Cardiac fibroblast (primary cell): ENCODE data around the gene HDGF.
A peak's percentile ranks its signal among the peaks of the same experiment; 100 is the strongest.

ENCODE experiments used
- DNase-seq, 2 donors: peaks; one replicate each; pipeline versions ENCODE4 v3.0.0 to v3.0.0-alpha.2; 2010; ENCODE audit warnings: low read depth in 2 of 2
- H3K4me3 ChIP-seq, 2 donors: replicated peaks in 1 of 2; 1 replicate in 1 of 2; 2 replicates in 1 of 2; pipeline ENCODE4 v1.5.1; 2011; ENCODE audit warnings: low read depth in 2 of 2, low read length in 2 of 2, mild to moderate bottlenecking in 2 of 2, moderate library complexity in 1 of 2
- TF ChIP-seq, protein P1 (sequence below): IDR thresholded peaks from one replicate; pipeline ENCODE4 v1.5.1; 2011; ENCODE audit warnings: low read depth, mild to moderate bottlenecking, low read length, inconsistent platforms

Gene HDGF

DNA sequence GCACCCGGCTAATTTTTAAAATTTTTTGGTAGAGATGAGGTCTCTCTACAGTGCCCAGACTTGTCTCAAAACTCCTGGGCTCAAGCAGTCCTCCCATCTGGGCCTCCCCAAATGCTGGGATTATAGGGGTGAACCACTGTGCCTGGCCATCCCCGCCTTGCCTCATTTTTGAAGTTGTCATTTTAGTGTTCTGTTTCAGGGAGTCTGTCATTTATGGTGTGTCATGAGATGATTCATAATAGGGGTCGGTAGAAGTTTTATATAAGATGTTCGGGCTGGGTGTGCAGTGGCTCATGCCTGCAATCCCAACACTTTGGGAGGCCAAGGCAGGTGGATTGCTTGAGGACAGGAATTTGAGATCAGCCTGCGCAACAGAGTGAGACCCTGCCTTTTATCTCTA, 24.3 kb upstream of the HDGF start:
- TF ChIP-seq, protein P1, sequence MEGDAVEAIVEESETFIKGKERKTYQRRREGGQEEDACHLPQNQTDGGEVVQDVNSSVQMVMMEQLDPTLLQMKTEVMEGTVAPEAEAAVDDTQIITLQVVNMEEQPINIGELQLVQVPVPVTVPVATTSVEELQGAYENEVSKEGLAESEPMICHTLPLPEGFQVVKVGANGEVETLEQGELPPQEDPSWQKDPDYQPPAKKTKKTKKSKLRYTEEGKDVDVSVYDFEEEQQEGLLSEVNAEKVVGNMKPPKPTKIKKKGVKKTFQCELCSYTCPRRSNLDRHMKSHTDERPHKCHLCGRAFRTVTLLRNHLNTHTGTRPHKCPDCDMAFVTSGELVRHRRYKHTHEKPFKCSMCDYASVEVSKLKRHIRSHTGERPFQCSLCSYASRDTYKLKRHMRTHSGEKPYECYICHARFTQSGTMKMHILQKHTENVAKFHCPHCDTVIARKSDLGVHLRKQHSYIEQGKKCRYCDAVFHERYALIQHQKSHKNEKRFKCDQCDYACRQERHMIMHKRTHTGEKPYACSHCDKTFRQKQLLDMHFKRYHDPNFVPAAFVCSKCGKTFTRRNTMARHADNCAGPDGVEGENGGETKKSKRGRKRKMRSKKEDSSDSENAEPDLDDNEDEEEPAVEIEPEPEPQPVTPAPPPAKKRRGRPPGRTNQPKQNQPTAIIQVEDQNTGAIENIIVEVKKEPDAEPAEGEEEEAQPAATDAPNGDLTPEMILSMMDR, result no peak
- no peak for DNase-seq
- H3K4me3 ChIP-seq, result no peak overlapping the region

DNA sequence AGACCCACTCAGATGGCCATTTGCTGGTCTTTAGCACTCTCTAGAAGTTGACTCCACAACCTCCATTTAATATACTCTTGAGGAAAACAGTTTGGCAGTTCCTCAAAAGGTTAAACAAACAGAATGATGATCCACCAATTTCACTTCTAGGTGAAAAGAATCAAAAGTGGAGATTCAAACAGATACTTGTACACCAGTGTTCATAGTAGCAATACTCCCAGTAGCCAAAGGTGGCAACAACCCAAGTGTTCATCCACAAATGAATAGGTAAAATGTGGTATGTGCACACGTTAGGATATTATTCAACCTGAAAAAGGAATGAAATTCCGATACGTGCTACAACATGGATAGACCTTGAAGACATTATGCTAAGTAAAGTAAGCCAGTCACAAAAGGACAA, 22.1 kb upstream of the HDGF start:
- no peak overlapping the region for H3K4me3 ChIP-seq
- TF ChIP-seq, protein P1, result peak; percentile 10
- no peak for DNase-seq

DNA sequence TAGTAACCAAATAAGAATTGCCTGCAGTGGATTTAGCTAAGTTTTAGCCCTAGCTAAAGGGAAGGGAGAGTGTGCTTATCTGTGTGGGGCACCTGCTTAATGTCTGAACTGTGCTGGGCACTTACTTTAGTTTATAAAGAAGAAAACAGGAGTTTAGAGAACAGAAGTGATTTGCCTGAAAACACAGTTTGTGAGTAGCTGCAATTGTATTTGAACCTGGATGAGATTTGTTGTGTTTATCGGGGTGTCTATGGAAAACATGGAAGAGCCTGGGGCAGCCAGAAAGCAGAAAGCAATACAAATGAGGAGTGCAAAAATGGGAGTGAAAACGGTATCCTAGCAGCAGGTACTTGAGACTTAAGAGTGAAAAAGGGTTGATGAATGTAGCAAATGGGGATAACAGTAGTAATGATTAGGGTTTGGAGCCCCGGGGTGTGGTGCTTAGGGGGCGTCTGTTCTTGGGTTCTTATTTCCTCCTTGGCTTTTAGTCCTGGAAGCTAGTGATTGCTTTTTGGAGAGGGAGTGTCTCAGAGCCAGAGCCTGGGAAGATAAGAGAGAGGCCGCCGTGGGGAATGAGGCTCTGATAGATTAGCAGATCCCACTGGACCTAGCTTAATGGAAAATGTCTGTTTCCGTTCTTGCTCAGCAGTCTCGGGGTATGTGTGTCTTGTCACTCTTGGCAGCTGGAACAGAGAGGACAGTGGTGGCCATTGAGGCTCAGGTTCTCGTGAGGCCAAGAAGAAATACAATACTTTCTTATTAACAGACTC, 21.4 kb upstream of the HDGF start:
- H3K4me3 ChIP-seq, result no peak overlapping the region
- peak in 1 of 2 donors; percentile 40 for DNase-seq
- TF ChIP-seq, protein P1, result no peak

DNA sequence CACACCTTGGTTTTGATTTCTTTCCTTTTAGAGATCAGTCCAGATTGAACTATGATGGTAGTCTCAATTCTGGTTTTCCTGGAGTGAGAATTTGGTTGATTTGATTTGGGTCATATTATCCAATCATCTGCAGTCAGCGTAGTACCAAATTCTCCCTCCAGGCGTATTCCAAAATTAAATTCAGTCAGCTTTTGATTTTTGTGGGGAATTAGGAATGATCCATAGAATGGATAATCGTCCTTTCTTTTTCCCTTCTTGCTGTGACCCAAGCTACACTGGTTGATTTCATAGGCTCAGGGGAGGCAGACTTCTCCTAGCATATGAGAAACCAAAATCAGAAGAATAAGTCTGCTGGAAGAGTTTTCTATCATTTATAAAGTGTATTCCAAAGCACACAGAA, 20.7 kb upstream of the HDGF start:
- DNase-seq, result no peak
- H3K4me3 ChIP-seq, result no peak overlapping the region

DNA sequence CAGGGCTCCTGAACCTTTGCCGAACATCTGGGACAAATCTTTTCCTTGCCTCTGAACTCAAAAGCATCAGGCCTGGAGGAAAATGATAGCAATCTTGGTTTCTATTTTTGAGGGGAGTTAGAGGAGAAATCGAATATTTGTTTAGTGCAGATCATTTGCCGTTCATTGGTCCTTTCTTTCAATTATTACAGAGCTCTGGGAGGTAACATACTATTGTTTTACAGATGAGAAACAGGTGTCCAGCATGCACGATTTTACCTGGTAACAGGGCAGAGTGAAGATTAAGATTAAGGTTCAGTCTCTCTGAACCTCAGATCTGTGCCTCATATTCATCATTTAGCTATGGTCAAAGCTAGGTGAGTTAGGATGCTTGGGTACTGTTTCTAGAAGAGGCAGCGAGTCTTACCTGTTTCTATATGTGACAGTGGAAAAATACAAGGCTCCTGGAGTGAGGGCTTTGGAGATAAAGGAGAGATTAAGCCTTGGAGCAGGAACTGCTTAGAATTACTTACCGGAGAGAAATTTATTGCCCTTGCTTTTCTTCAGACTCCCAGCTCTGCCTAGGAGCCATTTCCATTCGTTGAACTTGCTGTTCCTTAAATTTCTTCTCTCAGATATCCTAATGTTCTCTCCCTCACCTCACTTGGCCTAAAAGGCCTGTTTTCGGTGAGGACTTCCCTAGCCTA, 17.3 kb upstream of the HDGF start:
- no peak for DNase-seq
- peak overlapping the region; percentile 95 to 97 for H3K4me3 ChIP-seq
- TF ChIP-seq, protein P1, result no peak

More for the DNA sequence above, 20.7 kb upstream of the HDGF start:
- TF ChIP-seq, protein P1, result no peak

DNA sequence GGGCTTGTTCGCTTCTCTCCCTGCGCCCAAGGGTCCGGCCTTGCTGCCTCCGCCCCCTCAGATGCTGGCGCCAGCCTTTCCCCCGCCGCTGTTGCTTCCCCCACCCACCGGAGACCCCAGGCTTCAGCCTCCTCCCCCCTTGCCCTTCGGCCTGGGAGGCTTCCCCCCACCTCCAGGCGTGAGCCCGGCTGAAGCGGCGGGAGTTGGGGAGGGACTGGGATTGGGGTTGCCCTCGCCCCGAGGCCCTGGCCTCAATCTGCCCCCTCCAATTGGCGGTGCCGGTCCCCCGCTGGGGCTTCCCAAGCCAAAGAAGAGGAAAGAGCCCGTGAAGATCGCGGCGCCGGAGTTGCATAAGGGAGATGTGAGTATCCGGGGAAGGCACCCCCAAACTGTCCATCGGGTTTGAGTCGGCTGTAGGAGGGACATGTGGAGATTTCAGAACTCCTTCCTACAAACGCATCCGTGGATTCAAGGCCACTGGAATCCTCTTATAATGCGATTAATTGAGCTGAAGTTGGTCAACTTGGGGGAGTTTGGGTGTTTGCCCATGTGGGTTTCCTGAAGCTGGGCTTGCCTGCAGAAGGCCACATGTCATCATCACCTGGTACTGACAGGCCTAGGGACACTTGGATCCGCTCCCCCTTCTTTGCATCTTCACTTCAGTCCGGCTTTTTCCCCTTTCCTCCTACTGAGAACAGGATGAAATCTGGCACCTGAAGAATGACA, 16.6 kb upstream of the HDGF start:
- peak; percentile 12 to 18 for DNase-seq
- TF ChIP-seq, protein P1, result no peak
- H3K4me3 ChIP-seq, result peak overlapping the region; percentile 95 to 97
